ENCODE data around the gene LRRC4C.

LRRC4C gene

DNA sequence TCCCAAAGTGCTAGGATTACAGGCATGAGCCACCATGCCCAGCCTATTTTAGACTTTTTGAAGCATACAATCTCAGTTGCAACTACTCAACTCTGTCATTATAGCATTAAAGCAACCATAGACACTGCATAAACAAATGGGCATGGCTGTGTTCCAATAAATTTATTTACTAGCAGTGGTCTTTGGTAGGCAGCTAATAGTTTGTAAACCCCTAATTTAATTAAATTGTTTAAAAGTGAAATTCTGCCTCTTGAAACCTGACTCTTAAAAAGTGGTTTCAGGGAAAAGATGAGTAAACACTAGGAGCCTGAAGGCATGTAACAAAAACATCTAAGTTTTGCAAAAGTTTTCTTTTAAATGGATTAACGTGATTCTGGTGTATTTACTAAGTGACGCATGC, 1364.5 kb downstream of the LRRC4C start:
- DNase-seq (ENCODE audit: low spot score), result no peak

DNA sequence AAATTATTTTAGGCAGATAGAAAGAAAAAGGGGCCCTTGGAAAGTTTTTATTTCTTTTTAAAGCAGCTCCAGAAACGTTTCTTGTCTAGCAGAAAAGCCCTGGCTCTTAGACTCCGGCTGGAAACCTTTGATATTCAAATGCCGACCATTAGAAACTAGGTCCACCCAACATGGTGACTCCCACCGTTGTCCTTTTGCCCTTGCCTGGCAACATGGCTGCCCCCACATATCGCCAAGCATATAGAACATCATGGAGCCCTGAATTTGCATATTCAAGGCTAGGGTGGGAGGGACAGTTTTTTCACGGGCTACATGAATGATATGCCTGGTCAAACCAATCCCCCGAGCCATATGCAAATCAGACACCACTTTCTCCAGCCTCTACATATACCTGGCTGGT, 1379.0 kb downstream of the LRRC4C start:
- no peak for DNase-seq (ENCODE audit: low spot score)

Measured in globus pallidus (tissue), 1 donor.